Heart left ventricle (tissue), 13 donors: ENCODE data around the gene GZMH.

Experiments
- POLR2A ChIP-seq, 2 donors: fragments of 450-650 bp; IDR thresholded peaks; one replicate each; pipeline ENCODE4 v1.6.1; 2017; ENCODE audit warnings: antibody characterized with exemption in 2 of 2, mild to moderate bottlenecking in 2 of 2, moderate library complexity in 2 of 2
- TF ChIP-seq, protein P1 (sequence below), 12 donors: fragments of 200-600 bp; sonication (generic) in 4 of 12; IDR thresholded peaks; one replicate each; pipeline versions ENCODE4 v1.5.0 to v1.8.0; 2018 to 2022; ENCODE audit warnings: antibody characterized with exemption in 12 of 12, mild to moderate bottlenecking in 5 of 12
- donor health status: ischemic (EF 13 %, LVEDD 7.1; RV severe dilation, severe dysfunction).
- donor health status: DM: no; HTN: yes; CAD: no.
- donor health status: DM: no; HTN: no; CAD: no.
- donor health status: ischemic (EF 25% LVEDD 6.9; RV normal size, moderate dysfunction).
- donor health status: ischemic (EF 25% LVEDD 5.7; RV mildly dilated, moderate dysfunction).
- donor health status: ischemic (EF 35%, LVEDD 5.7; RV mildly dilated, moderate dysfunction).
- donor health status: nonischemic (EF 11% LVEDD 7.7; RV severe dilation, severe dysfunction).
- donor health status: DM: yes; HTN: yes; CAD: no.
- donor health status: PGD.
- donor health status: ischemic (EF 29% LVEDD 5.4; RV normal size, mild dysfunction).
- donor health status: nonischemic (EF 23%, LVEDD 6.1; RV moderate dilation, normal function).

DNA sequence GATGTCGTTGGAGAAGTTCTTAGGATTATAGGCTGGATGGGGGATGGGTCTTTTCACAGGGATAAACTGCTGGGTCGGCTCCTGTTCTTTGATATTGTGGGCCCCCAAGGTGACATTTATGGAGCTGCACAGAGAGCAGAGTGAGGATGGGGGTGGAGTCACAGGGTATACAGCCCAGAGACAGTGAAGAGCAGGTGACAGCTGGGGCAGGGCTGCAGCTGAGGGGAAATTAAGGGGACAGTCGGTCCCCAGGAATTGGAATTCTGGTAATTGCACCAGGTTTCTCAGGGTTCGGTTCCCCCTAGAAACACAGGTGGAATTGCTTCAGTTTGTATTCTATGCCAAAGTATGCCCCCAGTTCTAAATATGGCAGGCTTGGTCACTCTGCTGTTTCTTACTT, 22.9 kb upstream of the GZMH start:
- TF ChIP-seq POLR2A (IDR thresholded peaks at IDR 0.05) = no peak
- TF ChIP-seq, protein P1, sequence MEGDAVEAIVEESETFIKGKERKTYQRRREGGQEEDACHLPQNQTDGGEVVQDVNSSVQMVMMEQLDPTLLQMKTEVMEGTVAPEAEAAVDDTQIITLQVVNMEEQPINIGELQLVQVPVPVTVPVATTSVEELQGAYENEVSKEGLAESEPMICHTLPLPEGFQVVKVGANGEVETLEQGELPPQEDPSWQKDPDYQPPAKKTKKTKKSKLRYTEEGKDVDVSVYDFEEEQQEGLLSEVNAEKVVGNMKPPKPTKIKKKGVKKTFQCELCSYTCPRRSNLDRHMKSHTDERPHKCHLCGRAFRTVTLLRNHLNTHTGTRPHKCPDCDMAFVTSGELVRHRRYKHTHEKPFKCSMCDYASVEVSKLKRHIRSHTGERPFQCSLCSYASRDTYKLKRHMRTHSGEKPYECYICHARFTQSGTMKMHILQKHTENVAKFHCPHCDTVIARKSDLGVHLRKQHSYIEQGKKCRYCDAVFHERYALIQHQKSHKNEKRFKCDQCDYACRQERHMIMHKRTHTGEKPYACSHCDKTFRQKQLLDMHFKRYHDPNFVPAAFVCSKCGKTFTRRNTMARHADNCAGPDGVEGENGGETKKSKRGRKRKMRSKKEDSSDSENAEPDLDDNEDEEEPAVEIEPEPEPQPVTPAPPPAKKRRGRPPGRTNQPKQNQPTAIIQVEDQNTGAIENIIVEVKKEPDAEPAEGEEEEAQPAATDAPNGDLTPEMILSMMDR (IDR thresholded peaks at IDR 0.05) = no peak
